ENCODE data around the gene PNPLA1. TPM values are rescaled to one million over a fixed set of nuclear protein-coding genes. Genes with fewer than 3 reads are reported as not detected.

Gene PNPLA1
- total RNA-seq, 2 experiments from 2014 or later, result not detected

DNA sequence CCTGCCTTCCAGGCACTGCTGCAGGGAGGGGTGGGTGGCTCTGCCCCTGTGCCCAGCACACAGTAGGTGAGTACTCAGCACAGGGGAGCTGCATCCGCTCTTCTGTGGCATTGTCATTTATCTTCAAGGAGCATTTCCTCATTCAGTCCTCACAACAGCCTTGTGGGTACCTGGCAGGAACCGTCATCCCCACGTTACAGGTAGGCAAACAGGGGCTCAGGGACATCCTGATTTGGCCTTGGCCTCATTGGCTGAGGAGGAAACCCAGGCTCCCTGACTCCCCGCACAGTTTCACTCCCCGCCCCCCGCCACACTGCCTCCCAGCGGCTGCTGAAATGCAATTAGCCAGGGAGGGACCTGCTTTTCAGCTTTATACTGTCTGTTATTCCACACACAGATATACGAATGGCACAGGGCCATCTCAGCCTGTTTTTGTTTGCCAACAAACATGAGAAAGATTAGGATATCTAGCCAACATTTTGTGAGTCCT is 24.2 kb upstream of the PNPLA1 start:
- ChIA-PET CTCF (no interaction called here), POLR2A (no interaction called here)

GRCh38 chr6:36246506-36247268 is 23.2 kb upstream of the PNPLA1 start:
- ChIA-PET POLR2A (no interaction called here), CTCF (no interaction called here)

DNA sequence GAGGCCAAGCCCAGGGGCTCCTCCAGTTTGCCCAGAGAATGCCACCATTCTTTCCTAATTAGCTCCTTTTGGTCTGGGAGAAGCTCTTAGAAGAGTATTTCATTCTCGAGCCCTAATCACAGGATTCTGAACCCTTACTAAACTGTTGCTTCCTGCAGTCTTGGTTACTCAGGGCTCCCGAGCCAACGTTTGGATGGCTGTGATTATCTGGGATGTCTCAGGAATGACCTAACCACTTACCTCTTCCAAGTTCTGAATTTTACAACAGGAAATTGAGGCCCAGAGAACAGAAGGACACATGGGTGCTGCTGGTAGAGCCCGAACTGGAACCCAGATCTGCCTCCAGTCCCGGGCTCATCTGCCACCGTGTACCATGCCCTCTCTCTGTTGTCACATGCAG is 22.2 kb upstream of the PNPLA1 start:
- POLR2A ChIA-PET, result no interaction called here
- CTCF ChIA-PET, result no interaction called here

GRCh38 chr6:36248980-36249379 is 20.9 kb upstream of the PNPLA1 start:
- POLR2A ChIA-PET, result no interaction called here
- CTCF ChIA-PET, result interaction anchor here (0.6 to 1.2 kb wide), 2 partner anchors 53 to 54 kb away, joined by 3 to 5 read pairs; no protein-coding TSS in a partner anchor

DNA sequence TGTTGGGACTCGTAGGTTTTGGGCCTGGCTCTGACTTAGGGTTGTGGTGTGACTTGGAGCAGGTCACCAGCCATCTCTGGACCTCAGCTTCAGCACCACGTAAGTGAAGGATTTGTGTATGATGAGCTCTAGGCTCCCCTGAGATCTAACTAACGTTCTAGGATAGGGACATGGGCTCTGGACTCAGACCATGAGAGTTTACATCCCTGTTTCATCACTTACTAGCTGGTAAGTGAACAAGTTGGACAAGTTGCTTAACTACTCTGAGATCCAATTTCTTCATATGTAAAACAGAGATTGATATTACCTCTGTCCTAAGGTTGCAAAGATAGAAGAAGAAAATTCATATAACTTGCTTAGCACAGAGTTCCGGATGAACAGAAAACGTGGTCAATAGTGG is 20.3 kb upstream of the PNPLA1 start:
- POLR2A ChIA-PET, result no interaction called here
- CTCF ChIA-PET, result interaction anchor here (1.2 kb wide), 1 partner anchor 52 kb away, joined by 5 read pairs; no protein-coding TSS in a partner anchor

DNA sequence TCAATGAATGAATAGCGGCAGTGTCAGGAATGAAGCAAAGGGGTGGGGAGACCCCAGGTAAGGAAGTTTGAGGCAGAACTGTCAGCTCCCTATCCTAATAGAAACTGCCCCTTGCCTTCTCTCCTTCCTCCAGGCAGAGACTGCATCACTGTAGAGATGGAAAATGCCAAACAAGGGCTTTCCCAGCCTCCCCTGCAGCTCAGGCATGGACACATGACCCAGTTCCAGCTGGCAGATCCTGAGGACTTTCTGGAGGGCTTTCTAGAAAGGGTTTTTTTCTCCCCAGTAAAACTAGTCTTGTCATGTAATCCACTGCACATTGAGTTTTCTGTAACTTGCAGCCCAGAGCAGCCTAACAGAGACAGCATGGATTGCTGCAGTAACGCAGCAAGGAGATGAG is 17.9 kb upstream of the PNPLA1 start:
- POLR2A ChIA-PET, result no interaction called here
- CTCF ChIA-PET, result no interaction called here

GRCh38 chr6:36263390-36264000 is 6.4 kb upstream of the PNPLA1 start:
- CTCF ChIA-PET, result no interaction called here
- POLR2A ChIA-PET, result no interaction called here

DNA sequence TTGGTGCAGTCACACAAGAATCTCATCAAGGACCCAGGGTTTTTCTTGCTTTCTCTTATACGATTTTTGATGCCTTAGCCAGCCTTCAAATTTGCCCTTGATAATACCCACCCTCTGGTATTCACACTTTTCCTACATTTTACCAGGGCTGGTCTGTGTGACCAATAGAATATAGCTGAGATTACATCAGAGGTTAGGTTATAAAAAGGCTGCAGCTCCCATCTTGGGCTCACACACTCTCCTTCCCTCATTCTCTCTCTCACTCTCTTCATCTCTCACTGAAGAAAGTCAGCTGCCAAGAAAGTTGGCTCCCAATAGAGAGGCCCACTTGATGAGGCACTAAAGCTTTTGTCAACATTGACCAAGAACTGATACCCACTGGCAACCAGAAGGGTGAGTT is 4.1 kb upstream of the PNPLA1 start:
- POLR2A ChIA-PET, result no interaction called here
- CTCF ChIA-PET, result no interaction called here

DNA sequence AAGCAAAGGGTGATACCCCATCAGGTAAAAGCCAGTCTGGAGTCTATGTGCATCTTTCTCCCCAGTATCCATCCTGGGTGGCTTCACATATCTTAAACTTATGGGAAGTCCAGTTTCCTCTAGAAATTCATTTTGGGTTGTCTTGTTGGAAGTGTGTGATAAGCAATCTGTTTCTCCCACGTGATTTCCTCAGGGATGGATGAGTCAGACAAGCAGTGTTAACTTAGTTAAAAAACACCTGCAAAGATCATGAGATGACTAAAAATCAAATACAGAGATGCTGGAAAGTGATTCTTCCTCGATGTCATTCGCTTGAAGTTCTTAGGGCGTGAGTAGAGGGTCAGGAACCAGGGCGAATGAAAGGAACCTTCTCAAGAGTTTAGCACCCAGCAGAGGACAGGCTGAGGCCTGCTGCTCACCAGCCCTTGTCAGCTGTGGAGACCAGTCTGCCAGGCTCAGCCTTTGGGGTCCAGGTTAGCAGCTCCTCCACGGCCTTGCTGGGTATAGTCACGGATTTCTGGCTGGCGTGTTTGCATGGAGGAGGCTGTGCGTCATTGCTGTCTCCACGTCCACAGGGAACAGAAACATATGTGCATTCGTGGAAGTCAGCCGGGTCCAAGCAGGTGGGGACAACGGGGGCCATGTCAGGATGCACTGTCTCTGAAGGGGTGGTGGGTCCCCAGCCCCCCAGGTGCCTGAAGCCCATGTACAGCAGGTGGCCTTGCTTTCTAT is 2.8 kb upstream of the PNPLA1 start:
- CTCF ChIA-PET, result no interaction called here
- POLR2A ChIA-PET, result no interaction called here

DNA sequence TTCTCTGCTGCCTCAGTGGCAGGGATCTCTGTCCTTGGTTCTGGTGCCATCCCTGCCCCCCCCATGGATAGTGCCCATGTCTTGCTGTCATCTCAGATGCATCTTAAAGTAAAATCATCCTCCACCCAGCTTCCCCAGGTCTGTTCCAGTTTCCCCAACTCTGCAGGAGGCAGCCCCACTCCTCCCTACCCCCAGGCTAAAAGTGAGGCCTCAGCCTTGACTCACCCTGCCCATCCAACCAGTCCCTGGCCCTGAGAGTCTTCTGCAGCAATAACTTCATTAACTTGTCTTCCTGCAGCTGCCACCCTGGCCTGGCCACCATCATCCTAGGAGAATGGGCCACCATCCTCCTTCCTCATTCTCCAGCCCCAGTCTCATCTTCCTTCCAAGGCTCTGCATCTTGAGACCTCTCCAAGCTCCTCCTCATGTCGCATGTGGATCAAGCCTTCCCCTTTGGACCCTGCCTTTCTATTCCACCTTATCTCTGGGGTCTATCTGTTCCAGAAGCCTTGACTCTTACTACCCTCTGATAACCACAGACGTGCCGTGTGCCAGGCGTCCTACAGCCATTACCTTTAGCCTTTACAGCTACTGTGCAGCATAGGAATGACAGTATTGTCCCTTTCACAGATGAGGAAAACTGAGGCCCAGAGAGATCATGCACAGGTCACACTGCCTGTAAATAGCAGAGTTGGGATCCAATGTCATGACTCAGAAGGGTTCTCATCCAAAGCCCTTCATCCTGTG is 2.0 kb upstream of the PNPLA1 start:
- POLR2A ChIA-PET, result no interaction called here

GRCh38 chr6:36268478-36269275 is 1.2 kb upstream of the PNPLA1 start:
- POLR2A ChIA-PET, result no interaction called here
- CTCF ChIA-PET, result interaction anchor here (0.7 kb wide), 1 partner anchor 233 kb away, joined by 3 read pairs; no protein-coding TSS in a partner anchor

More for the DNA sequence above, 2.0 kb upstream of the PNPLA1 start:
- CTCF ChIA-PET, result no interaction called here

GRCh38 chr6:36272234-36272633 is 2.4 kb downstream of the PNPLA1 start:
- ChIA-PET CTCF (no interaction called here), POLR2A (no interaction called here)

- CTCF ChIA-PET, result no interaction called here
- POLR2A ChIA-PET, result no interaction called here
Observed at GRCh38 chr6:36273067-36273466, 3.2 kb downstream of the PNPLA1 start.

GRCh38 chr6:36273802-36274514 is 4.1 kb downstream of the PNPLA1 start:
- POLR2A ChIA-PET, result no interaction called here
- CTCF ChIA-PET, result no interaction called here

DNA sequence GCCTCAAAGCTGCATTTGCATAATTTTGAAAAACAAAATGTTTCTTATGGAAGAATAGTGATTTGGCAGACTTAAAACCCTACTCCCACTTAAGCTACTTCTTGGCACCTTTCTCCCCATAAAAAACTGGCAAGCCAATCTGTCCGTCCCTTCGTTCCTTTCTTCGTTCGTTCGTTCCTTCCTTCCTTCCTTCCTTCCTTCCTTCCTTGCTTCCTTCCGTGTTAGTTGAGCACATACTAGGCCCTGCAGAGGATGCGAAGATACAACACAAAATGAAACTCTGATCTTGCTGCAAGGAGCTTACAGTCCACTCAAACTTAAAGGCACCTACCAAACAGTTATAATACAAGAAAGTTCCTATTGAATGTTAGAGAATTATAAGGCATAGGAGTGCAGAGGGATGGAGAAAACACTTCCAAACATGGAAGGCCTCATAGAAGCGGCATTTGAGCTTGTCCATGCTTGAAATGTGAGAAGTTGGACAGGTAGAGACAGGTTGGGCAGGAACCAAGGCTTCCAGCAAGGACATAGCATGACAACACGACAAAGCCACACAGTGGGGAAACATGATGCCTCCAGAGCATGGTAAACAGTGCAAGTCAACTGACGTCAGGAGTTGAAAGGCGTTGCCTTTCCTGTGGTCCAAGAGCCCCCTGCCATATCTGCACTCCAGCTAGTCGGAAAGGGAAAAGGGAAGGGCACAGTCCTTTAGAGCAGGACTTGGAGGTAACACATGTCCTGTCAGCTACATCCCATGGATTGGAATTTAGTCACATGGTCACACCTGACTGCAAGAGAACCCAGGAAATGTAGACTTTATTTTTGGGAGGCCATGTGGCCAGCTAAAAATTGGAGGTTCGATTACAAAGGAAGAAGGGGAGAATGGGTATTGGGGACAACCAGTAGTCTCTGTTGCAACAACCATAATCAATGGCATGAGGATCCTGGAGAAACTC is 7.0 kb downstream of the PNPLA1 start:
- ChIA-PET CTCF (no interaction called here), POLR2A (no interaction called here)

- ChIA-PET POLR2A (no interaction called here), CTCF (no interaction called here)
Observed at GRCh38 chr6:36277946-36278470, 8.1 kb downstream of the PNPLA1 start.

DNA sequence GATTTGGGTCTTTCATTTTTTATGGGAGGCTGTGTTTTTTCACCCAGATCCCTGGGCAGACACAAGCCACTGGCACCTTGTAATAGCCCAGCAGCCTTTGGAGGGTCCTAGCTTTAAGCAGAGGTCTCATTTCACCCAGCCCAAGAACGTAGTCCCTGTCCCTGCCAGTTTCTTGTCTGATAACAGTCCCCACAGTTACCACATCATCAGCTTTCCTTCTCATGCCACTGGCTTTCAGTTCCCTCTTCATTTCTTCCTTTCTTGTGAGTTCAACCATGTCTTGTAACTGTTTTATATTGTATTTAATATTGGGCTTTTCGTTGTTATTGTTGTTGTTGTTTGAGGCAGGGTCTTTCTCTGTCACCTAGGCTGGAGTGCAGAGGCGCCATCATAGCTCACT is 10.6 kb downstream of the PNPLA1 start:
- ChIA-PET CTCF (no interaction called here), POLR2A (no interaction called here)

DNA sequence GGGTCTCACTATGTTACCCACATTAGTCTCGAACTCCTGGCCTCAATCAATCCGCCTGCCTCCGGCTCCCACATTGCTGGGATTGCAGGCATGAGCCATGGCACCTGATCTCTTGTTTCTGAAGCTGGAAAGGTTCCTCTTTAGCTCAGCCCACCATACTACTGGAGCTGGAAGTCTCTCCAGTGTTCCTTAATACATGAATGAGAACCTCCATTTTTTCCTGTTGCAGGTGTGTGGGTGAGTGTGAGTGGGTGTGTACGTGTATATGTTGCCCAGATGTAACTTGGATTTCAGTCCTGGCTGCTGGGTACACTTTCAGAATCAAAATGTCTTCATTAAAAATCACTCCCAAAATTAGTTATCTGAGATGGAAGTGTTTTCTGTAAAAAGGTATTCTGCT is 11.1 kb downstream of the PNPLA1 start:
- CTCF ChIA-PET, result no interaction called here
- POLR2A ChIA-PET, result no interaction called here

Measured in activated CD8-positive, alpha-beta memory T cell treated with anti-CD3 and anti-CD28 coated beads for 36 hours (primary cell).